Esophagus muscularis mucosa (tissue), 4 donors: ENCODE measurements around the gene MSH2. TPM values are rescaled to one million over a fixed set of nuclear protein-coding genes. Genes with fewer than 3 reads are reported as not detected.

Source experiments
- DNase-seq: peaks from one replicate; pipeline ENCODE4 v3.0.0-alpha.2; 2017; ENCODE audit errors: extremely low spot score
- H3K27ac ChIP-seq, 4 donors: fragments of 200-600 bp; sonication (generic); replicated peaks in 1 of 4; 1 replicate in 3 of 4; 2 replicates in 1 of 4; pipeline ENCODE4 v1.5.1; 2016 to 2019; ENCODE audit warnings: mild to moderate bottlenecking in 1 of 4
- H3K27me3 ChIP-seq, 4 donors: fragments of 200-600 bp; sonication (generic); one replicate each; pipeline versions ENCODE4 v1.5.1 to v1.6.0; 2016 to 2019
- H3K36me3 ChIP-seq, 4 donors: fragments of 200-600 bp; sonication (generic); one replicate each; pipeline ENCODE4 v1.5.1; 2016 to 2019
- H3K4me1 ChIP-seq, 4 donors: fragments of 200-600 bp; sonication (generic); one replicate each; pipeline ENCODE4 v1.5.1; 2016 to 2019
- H3K4me3 ChIP-seq, 4 donors: fragments of 200-600 bp; sonication (generic); 1 replicate in 2 of 4; 2 replicates in 2 of 4; pipeline ENCODE4 v1.5.1; 2016 to 2019; ENCODE audit warnings: mild to moderate bottlenecking in 4 of 4, moderate library complexity in 1 of 4
- H3K9me3 ChIP-seq, 4 donors: fragments of 200-600 bp; sonication (generic); 1 replicate in 3 of 4; 2 replicates in 1 of 4; pipeline ENCODE4 v1.5.1; 2016 to 2019
- CTCF ChIP-seq, 3 experiments: fragments of 200-600 bp in 2 of 3; fragments of 450-650 bp in 1 of 3; sonication (generic) in 2 of 3; IDR thresholded peaks; one replicate each; pipeline ENCODE4 v1.5.1; 2017 to 2019; ENCODE audit warnings: antibody characterized with exemption in 3 of 3, mild to moderate bottlenecking in 2 of 3, moderate library complexity in 1 of 3
- EP300 ChIP-seq: sonication (generic); formaldehyde crosslinking; IDR thresholded peaks from one replicate; pipeline ENCODE4 v1.6.1; 2017; ENCODE audit warnings: antibody characterized with exemption
- POLR2A ChIP-seq: fragments of 450-650 bp; IDR thresholded peaks from one replicate; pipeline ENCODE4 v1.6.1; 2017; ENCODE audit warnings: antibody characterized with exemption, moderate library complexity, mild to moderate bottlenecking, low read depth
- POLR2AphosphoS5 ChIP-seq, 2 donors: sonication (generic); formaldehyde crosslinking; IDR thresholded peaks; one replicate each; pipeline ENCODE4 v1.6.1; 2017; ENCODE audit warnings: antibody characterized with exemption in 2 of 2
- WGBS: methylation state at CpG from one replicate; pipeline ENCODE4 v1.1.5; 2018; 5-methylcytosine and 5-hydroxymethylcytosine counted together
- intact Hi-C: fragments of 100-400 bp; cut with DNase I; formaldehyde crosslinking; loops from one replicate; pipeline ENCODE4 v1.15.1; 2023
- total RNA-seq, 4 donors: library from RNA; depleted of rRNA; stranded (reverse); fragments of >200 nt; gene quantifications; one replicate each; pipeline versions ENCODE4 v1.1.0 to v1.2.1, GENCODE V29; 2016

MSH2 gene
- total RNA-seq, 4 donors from 2014 or later = 5.6 to 9.9 (median 7.6) TPM

GRCh38 chr2:47520302-47520630, 117.3 kb downstream of the MSH2 start:
- peaks cover 5 to 19% (median 16%) of the 10 kb centered on the region in 4 donors for H3K4me1 ChIP-seq
- 54% methylated on average over 7 of the region's 8 CpGs for WGBS
- no peak overlapping the region for H3K27ac ChIP-seq
- H3K4me3 ChIP-seq = peak overlapping the region; percentile 50 to 59 (median 52)
- H3K36me3 ChIP-seq = no peaks in the 10 kb centered on the region
- TF ChIP-seq CTCF (IDR thresholded peaks at IDR 0.05) (no peak), POLR2A (no peak), POLR2AphosphoS5 (IDR thresholded peaks at IDR 0.05) (no peak), EP300 (no peak)
- DNase-seq = no peak
- intact Hi-C loops = no loop called here
- no peaks in the 10 kb centered on the region for H3K9me3 ChIP-seq
- peaks cover 0 to 24% (median 0%) of the 10 kb centered on the region in 4 donors for H3K27me3 ChIP-seq

- Histone ChIP-seq H3K36me3 (no peaks in the 10 kb centered on the region), H3K4me3 (peak overlapping the region; percentile 50 to 59 (median 52)), H3K27me3 (peaks cover 0 to 28% (median 0%) of the 10 kb centered on the region in 4 donors), H3K4me1 (peaks cover 5 to 19% (median 16%) of the 10 kb centered on the region in 4 donors), H3K27ac (no peak overlapping the region), H3K9me3 (no peaks in the 10 kb centered on the region)
- TF ChIP-seq POLR2A (no peak), CTCF (IDR thresholded peaks at IDR 0.05) (no peak), EP300 (no peak), POLR2AphosphoS5 (IDR thresholded peaks at IDR 0.05) (no peak)
- 4% methylated on average over 26 of the region's 97 CpGs for WGBS
- intact Hi-C loops = no loop called here
- no peak for DNase-seq
These were observed 118.1 kb downstream of the MSH2 start for GRCh38 chr2:47520825-47521665.

- Histone ChIP-seq H3K36me3 (no peaks in the 10 kb centered on the region), H3K4me3 (peak overlapping the region; percentile 50 to 59 (median 52)), H3K27ac (no peak overlapping the region), H3K4me1 (peaks cover 5 to 19% (median 16%) of the 10 kb centered on the region in 4 donors), H3K27me3 (peaks cover 0 to 28% (median 0%) of the 10 kb centered on the region in 4 donors), H3K9me3 (no peaks in the 10 kb centered on the region)
- TF ChIP-seq EP300 (no peak), CTCF (IDR thresholded peaks at IDR 0.05) (no peak), POLR2A (no peak), POLR2AphosphoS5 (IDR thresholded peaks at IDR 0.05) (no peak)
- DNase-seq = no peak
- WGBS = 24% methylated on average over 12 of the region's 22 CpGs
- intact Hi-C loops = no loop called here
These were observed 118.8 kb downstream of the MSH2 start for GRCh38 chr2:47521666-47522285.

GRCh38 chr2:47525167-47525566, 122.2 kb downstream of the MSH2 start:
- DNase-seq = no peak
- Histone ChIP-seq H3K4me3 (no peak overlapping the region), H3K4me1 (peaks cover 5 to 18% (median 15%) of the 10 kb centered on the region in 4 donors), H3K27me3 (peaks cover 0 to 28% (median 0%) of the 10 kb centered on the region in 4 donors), H3K9me3 (no peaks in the 10 kb centered on the region), H3K27ac (no peak overlapping the region), H3K36me3 (no peaks in the 10 kb centered on the region)
- TF ChIP-seq CTCF (IDR thresholded peaks at IDR 0.05) (no peak), POLR2AphosphoS5 (IDR thresholded peaks at IDR 0.05) (no peak), POLR2A (no peak), EP300 (no peak)
- intact Hi-C loops = no loop called here
- 91% methylated on average over 4 of the region's 4 CpGs for WGBS
